Measurements from ENCODE around the gene ABHD2. TPM values are rescaled to one million over a fixed set of nuclear protein-coding genes. Genes with fewer than 3 reads are reported as not detected.

ABHD2 gene
- total RNA-seq, 1 experiment from 2014 or later = 15.6 TPM

DNA sequence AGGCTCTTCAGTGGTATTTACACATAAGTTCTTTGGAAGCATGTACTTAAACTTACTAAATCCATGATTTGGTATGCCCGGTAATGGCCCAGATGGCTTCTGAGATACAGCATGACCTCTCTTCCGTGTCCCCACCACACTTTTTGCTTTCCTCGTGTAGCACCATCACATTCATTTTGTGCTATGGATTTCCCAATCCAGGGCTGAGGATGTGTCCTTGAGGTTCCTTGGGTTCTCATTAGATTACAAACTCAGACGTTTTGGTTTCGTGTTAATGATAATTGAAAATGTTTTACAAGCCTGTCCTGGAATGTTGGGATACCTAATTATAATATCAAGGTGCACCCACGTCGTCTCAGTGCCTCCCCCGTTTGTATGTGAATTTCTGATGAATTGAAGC lies 7.3 kb downstream of the ABHD2 start:
- Histone ChIP-seq H4K8ac (replicated peaks; ENCODE audit: insufficient read length, low read depth, low read length) (no peak overlapping the region), H3K4ac (ENCODE audit: low read depth, low read length) (no peak overlapping the region), H4K20me1 (ENCODE audit: control insufficient read depth, insufficient read depth, insufficient read length) (no peaks in the 10 kb centered on the region), H2AK5ac (ENCODE audit: insufficient read length, low read length) (no peak overlapping the region), H3K4me2 (ENCODE audit: insufficient read depth, insufficient read length, low read length) (no peak overlapping the region), H2BK20ac (ENCODE audit: low read depth, low read length, poor library complexity, severe bottlenecking) (no peak overlapping the region), H3K79me1 (ENCODE audit: insufficient read depth, low read depth, low read length, poor library complexity, severe bottlenecking) (no peaks in the 10 kb centered on the region), H4K5ac (ENCODE audit: insufficient read length, low read depth, low read length) (no peak overlapping the region), H3T11ph (ENCODE audit: low read length) (no peak overlapping the region), H2BK12ac (ENCODE audit: insufficient read length, low read depth, low read length) (no peak overlapping the region), H3K4me1 (ENCODE audit: insufficient read depth, low read length) (peaks cover 9% of the 10 kb centered on the region), H2BK120ac (ENCODE audit: low read depth, low read length, poor library complexity, severe bottlenecking) (no peak overlapping the region), H4K91ac (ENCODE audit: insufficient read length, low read depth, low read length) (no peak overlapping the region), H3K27ac (ENCODE audit: insufficient read length, low read depth, low read length) (no peak overlapping the region), H3K56ac (ENCODE audit: insufficient read length, low read depth, low read length) (no peak overlapping the region), H3K18ac (ENCODE audit: insufficient read length, low read depth, low read length) (no peak overlapping the region), H2AFZ (ENCODE audit: low read length) (no peak overlapping the region), H3K79me2 (ENCODE audit: insufficient read depth, low read length) (no peaks in the 10 kb centered on the region; the same call in 1 of the 2 replicates), H2BK15ac (ENCODE audit: low read depth, low read length) (no peak overlapping the region), H2BK5ac (ENCODE audit: insufficient read length, low read length) (no peak overlapping the region), H3K14ac (ENCODE audit: insufficient read depth, low read length) (no peak overlapping the region), H3K9me3 (ENCODE audit: control insufficient read depth, low read depth, low read length) (no peaks in the 10 kb centered on the region), H3K27me3 (ENCODE audit: insufficient read depth, low read length) (no peaks in the 10 kb centered on the region), H3K9ac (ENCODE audit: extremely low read depth, insufficient read length, low read length) (no peak overlapping the region), H3K23me2 (ENCODE audit: insufficient read length, low read depth, low read length, poor library complexity, severe bottlenecking) (no peaks in the 10 kb centered on the region), H3K23ac (ENCODE audit: insufficient read length, low read depth, low read length) (no peak overlapping the region)
- H3K27ac Mint-ChIP-seq = no peak overlapping the region; a peak in 1 of 7 replicates
- no CpG with 5 or more reads among the region's 8 CpGs for WGBS (ENCODE audit: extremely low coverage, insufficient read length, low lambda C conversion rate)
- H3K9me3 Mint-ChIP-seq = no peaks in the 10 kb centered on the region
- H3K36me3 Mint-ChIP-seq (ENCODE audit: insufficient read depth in 1 of 3, low read depth in 3 of 3) = peaks cover 0 to 2% (median 0%) of the 10 kb centered on the region in 3 experiments; a peak in 2 of 7 replicates
- no peak overlapping the region for H3K4me3 Mint-ChIP-seq
- H3K27me3 Mint-ChIP-seq (ENCODE audit: low read depth) = no peaks in the 10 kb centered on the region
- TF ChIP-seq, protein P1, sequence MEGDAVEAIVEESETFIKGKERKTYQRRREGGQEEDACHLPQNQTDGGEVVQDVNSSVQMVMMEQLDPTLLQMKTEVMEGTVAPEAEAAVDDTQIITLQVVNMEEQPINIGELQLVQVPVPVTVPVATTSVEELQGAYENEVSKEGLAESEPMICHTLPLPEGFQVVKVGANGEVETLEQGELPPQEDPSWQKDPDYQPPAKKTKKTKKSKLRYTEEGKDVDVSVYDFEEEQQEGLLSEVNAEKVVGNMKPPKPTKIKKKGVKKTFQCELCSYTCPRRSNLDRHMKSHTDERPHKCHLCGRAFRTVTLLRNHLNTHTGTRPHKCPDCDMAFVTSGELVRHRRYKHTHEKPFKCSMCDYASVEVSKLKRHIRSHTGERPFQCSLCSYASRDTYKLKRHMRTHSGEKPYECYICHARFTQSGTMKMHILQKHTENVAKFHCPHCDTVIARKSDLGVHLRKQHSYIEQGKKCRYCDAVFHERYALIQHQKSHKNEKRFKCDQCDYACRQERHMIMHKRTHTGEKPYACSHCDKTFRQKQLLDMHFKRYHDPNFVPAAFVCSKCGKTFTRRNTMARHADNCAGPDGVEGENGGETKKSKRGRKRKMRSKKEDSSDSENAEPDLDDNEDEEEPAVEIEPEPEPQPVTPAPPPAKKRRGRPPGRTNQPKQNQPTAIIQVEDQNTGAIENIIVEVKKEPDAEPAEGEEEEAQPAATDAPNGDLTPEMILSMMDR (conservative IDR thresholded peaks at IDR 0.05) = no peak
- peaks cover 11 to 37% of the 10 kb centered on the region in 2 experiments for H3K4me1 Mint-ChIP-seq
- no peak for DNase-seq
